ENCODE data around the gene MYL5. TPM values are rescaled to one million over a fixed set of nuclear protein-coding genes. Genes with fewer than 3 reads are reported as not detected.

MYL5 gene
- total and polyA plus RNA-seq, 2 of the 13 experiments (the other 11 are each of a cell fraction or from before 2014, with no cell fraction given) = 6.5 to 16.0 TPM

DNA sequence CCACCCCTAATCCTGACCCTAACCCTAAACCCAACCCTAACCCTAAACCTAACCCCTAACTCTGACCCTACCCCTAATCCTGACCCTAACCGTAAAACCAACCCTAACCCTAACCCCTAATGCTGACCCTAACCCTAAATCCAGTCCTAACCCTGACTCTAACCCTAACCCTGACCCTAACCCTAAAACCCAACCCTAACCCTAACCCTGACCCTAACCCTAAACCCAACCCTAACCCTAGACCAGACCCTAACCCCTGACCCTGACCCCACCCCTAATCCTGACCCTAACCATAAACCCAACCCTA is 30.6 kb downstream of the MYL5 start:
- BruUV-seq (replicated peaks) = no TSS peak
- WGBS (ENCODE audit: low lambda C conversion rate) = 91% methylated on average over 1 of the region's 1 CpG
- in situ Hi-C loops (cut with HindIII; ENCODE audit: extremely low pct_ligation_motif_present, low pct_unique_long_range_greater_than_20kb) (no loop called here), intact Hi-C loops (cut with micrococcal nuclease; ENCODE audit: unreplicated experiment) (loop anchor here (2.0 kb wide), 1 partner anchor 18 kb away; no protein-coding TSS in a partner anchor)
- Histone ChIP-seq H3K4me3 (replicated peaks in 1 of 3; ENCODE audit: insufficient read depth in 1 of 3, low read depth in 2 of 3, low read length in 3 of 3) (peak overlapping the region in 1 of 3 experiments; percentile 78; a peak in 2 of 6 replicates), H2AFZ (ENCODE audit: low read length) (no peak overlapping the region), H3K79me2 (ENCODE audit: insufficient read depth, low read length) (peaks cover 33% of the 10 kb centered on the region), H3K4me2 (ENCODE audit: low read depth, low read length) (peak overlapping the region; percentile 87), H4K20me1 (ENCODE audit: insufficient read depth, low read length) (peaks cover 25% of the 10 kb centered on the region), H3K9ac (ENCODE audit: insufficient read depth, low read depth, low read length) (peak overlapping the region; percentile 60; the same call in 1 of the 2 replicates), H3K27me3 (ENCODE audit: control insufficient read depth in 1 of 2, insufficient read depth in 2 of 2, low read length in 2 of 2) (peaks cover 3 to 12% of the 10 kb centered on the region in 2 experiments; a peak in 2 of 5 replicates), H3K9me3 (ENCODE audit: low read length) (no peaks in the 10 kb centered on the region), H3K4me1 (ENCODE audit: insufficient read depth, low read length) (peaks cover 58% of the 10 kb centered on the region), H3K36me3 (replicated peaks in 1 of 2; ENCODE audit: control insufficient read depth in 1 of 2, insufficient read depth in 2 of 2, low read length in 2 of 2) (peaks cover 2 to 5% of the 10 kb centered on the region in 2 experiments; a peak in 2 of 5 replicates), H3K27ac (ENCODE audit: extremely low read length, insufficient read depth, low read length) (no peak overlapping the region)
- DNase-seq (ENCODE audit: low spot score) = no peak
- ChIA-PET CTCF (ENCODE audit: low intra/inter-chr PET ratio, low total read pairs) (no interaction called here), POLR2A (interaction anchor here (1.0 kb wide), 1 partner anchor 77 kb away, joined by 4 read pairs; no protein-coding TSS in a partner anchor)
- FAIRE-seq = no peak
- ATAC-seq = no peak
- no peak for TF ChIP-seq MIXL1 (CRISPR knock-in tag; IDR thresholded peaks at IDR 0.05)
- TF ChIP-seq ZFAT (CRISPR knock-in tag; conservative IDR thresholded peaks at IDR 0.05) = no peak
- TF ChIP-seq, protein P1, sequence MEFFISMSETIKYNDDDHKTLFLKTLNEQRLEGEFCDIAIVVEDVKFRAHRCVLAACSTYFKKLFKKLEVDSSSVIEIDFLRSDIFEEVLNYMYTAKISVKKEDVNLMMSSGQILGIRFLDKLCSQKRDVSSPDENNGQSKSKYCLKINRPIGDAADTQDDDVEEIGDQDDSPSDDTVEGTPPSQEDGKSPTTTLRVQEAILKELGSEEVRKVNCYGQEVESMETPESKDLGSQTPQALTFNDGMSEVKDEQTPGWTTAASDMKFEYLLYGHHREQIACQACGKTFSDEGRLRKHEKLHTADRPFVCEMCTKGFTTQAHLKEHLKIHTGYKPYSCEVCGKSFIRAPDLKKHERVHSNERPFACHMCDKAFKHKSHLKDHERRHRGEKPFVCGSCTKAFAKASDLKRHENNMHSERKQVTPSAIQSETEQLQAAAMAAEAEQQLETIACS (CRISPR knock-in tag; IDR thresholded peaks at IDR 0.05) = no peak
- TF ChIP-seq SIN3A (IDR thresholded peaks at IDR 0.05; ENCODE audit: borderline replicate concordance, low read depth, low read length) = 0 out of 2 replicates have a peak, but pooled peaks have one; percentile 2
- TF ChIP-seq, protein P2, sequence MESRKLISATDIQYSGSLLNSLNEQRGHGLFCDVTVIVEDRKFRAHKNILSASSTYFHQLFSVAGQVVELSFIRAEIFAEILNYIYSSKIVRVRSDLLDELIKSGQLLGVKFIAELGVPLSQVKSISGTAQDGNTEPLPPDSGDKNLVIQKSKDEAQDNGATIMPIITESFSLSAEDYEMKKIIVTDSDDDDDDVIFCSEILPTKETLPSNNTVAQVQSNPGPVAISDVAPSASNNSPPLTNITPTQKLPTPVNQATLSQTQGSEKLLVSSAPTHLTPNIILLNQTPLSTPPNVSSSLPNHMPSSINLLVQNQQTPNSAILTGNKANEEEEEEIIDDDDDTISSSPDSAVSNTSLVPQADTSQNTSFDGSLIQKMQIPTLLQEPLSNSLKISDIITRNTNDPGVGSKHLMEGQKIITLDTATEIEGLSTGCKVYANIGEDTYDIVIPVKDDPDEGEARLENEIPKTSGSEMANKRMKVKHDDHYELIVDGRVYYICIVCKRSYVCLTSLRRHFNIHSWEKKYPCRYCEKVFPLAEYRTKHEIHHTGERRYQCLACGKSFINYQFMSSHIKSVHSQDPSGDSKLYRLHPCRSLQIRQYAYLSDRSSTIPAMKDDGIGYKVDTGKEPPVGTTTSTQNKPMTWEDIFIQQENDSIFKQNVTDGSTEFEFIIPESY (CRISPR knock-in tag; IDR thresholded peaks at IDR 0.05) = no peak
- no peak for TF ChIP-seq PLRG1 (conservative IDR thresholded peaks at IDR 0.05)
- TF ChIP-seq MEF2D (CRISPR knock-in tag; IDR thresholded peaks at IDR 0.05) = no peak
- TF ChIP-seq, protein P3, sequence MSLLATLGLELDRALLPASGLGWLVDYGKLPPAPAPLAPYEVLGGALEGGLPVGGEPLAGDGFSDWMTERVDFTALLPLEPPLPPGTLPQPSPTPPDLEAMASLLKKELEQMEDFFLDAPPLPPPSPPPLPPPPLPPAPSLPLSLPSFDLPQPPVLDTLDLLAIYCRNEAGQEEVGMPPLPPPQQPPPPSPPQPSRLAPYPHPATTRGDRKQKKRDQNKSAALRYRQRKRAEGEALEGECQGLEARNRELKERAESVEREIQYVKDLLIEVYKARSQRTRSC (CRISPR knock-in tag; IDR thresholded peaks at IDR 0.05; ENCODE audit: low read depth) = no peak
- TF ChIP-seq TCF7L2 (IDR thresholded peaks at IDR 0.05; ENCODE audit: low read depth, low read length) = no peak
- TF ChIP-seq ZNF335 (CRISPR knock-in tag; IDR thresholded peaks at IDR 0.05) = no peak
- TF ChIP-seq ZNF780A (CRISPR knock-in tag; IDR thresholded peaks at IDR 0.05) = no peak
- TF ChIP-seq PCBP2 (optimal IDR thresholded peaks at IDR 0.05; ENCODE audit: low read depth, low read length, poor library complexity, severe bottlenecking) = peak; percentile 100
- no peak for TF ChIP-seq RAD21 (CRISPR knock-in tag; IDR thresholded peaks at IDR 0.05)
- no peak for TF ChIP-seq ZNF263 (CRISPR knock-in tag; IDR thresholded peaks at IDR 0.05)
